SK-N-SH treated with all-trans-retinoic acid at 6 μM for 48 hours (cell line): Measurements from ENCODE around the gene KRTAP5-4.

ENCODE experiments used
- ATAC-seq: fragments of 200-7000 bp; cut with Tn5 transposase; 3 replicates; pipeline ENCODE4 v1.9.1; 2020; ENCODE audit warnings: mild to moderate bottlenecking, moderate library complexity
- BACH2 ChIP-seq: fragments of 250-450 bp; sonication (Bioruptor Pico); IDR thresholded peaks from 2 replicates; pipeline ENCODE4 v1.9.0; 2021; ENCODE audit warnings: mild to moderate bottlenecking, borderline replicate concordance
- CSDC2 ChIP-seq: fragments of 250-450 bp; sonication (Bioruptor Pico); IDR thresholded peaks from 2 replicates; pipeline ENCODE4 v1.5.0; 2020; ENCODE audit warnings: mild to moderate bottlenecking, moderate library complexity
- GLIS3 ChIP-seq: fragments of 250-450 bp; sonication (Bioruptor Pico); IDR thresholded peaks from 2 replicates; pipeline ENCODE4 v1.5.0; 2020; ENCODE audit warnings: mild to moderate bottlenecking, moderate library complexity
- ISL1 ChIP-seq: fragments of 250-450 bp; sonication (Bioruptor Pico); IDR thresholded peaks from 2 replicates; pipeline ENCODE4 v2.1.2; 2022; ENCODE audit warnings: mild to moderate bottlenecking, moderate library complexity
- OSR1 ChIP-seq: fragments of 250-450 bp; sonication (Bioruptor Pico); IDR thresholded peaks from 2 replicates; pipeline ENCODE4 v1.8.0; 2022; ENCODE audit warnings: moderate library complexity, mild to moderate bottlenecking, inconsistent platforms
- PATZ1 ChIP-seq: fragments of 250-450 bp; sonication (Bioruptor Pico); IDR thresholded peaks from 2 replicates; pipeline ENCODE4 v1.8.0; 2020; ENCODE audit warnings: mild to moderate bottlenecking, moderate library complexity, borderline replicate concordance
- POU6F1 ChIP-seq: fragments of 250-450 bp; sonication (Bioruptor Pico); IDR thresholded peaks from 2 replicates; pipeline ENCODE4 v1.8.0; 2021; ENCODE audit warnings: low read depth, mild to moderate bottlenecking, moderate library complexity, borderline replicate concordance
- PPARA ChIP-seq: fragments of 250-450 bp; sonication (Bioruptor Pico); IDR thresholded peaks from 2 replicates; pipeline ENCODE4 v1.5.0; 2020; ENCODE audit warnings: mild to moderate bottlenecking, borderline replicate concordance
- RARB ChIP-seq: fragments of 250-450 bp; sonication (Bioruptor Pico); IDR thresholded peaks from 2 replicates; pipeline ENCODE4 v1.8.0; 2021; ENCODE audit warnings: mild to moderate bottlenecking, moderate library complexity
- SNAI2 ChIP-seq: fragments of 250-450 bp; sonication (Bioruptor Pico); IDR thresholded peaks from 2 replicates; pipeline ENCODE4 v1.5.0; 2020; ENCODE audit warnings: mild to moderate bottlenecking, moderate library complexity
- TCF4 ChIP-seq: fragments of 250-450 bp; sonication (Bioruptor Pico); IDR thresholded peaks from 2 replicates; pipeline ENCODE4 v1.8.0; 2021; ENCODE audit warnings: mild to moderate bottlenecking, moderate library complexity, borderline replicate concordance
- TOX ChIP-seq: fragments of 250-450 bp; sonication (Bioruptor Pico); IDR thresholded peaks from 2 replicates; pipeline ENCODE4 v1.8.0; 2021; ENCODE audit warnings: mild to moderate bottlenecking, moderate library complexity, borderline replicate concordance
- TSHZ2 ChIP-seq: fragments of 250-450 bp; sonication (Bioruptor Pico); IDR thresholded peaks from 2 replicates; pipeline ENCODE4 v1.5.0; 2020; ENCODE audit warnings: mild to moderate bottlenecking, moderate library complexity
- ZFP3 ChIP-seq: fragments of 250-450 bp; sonication (Bioruptor Pico); IDR thresholded peaks from 2 replicates; pipeline ENCODE4 v1.5.0; 2020; ENCODE audit warnings: mild to moderate bottlenecking, moderate library complexity
- ZFP30 ChIP-seq: fragments of 450-650 bp; formaldehyde crosslinking; IDR thresholded peaks from 2 replicates; pipeline ENCODE4 v1.5.0; 2022; ENCODE audit warnings: mild to moderate bottlenecking, moderate library complexity
- ZNF70 ChIP-seq: fragments of 450-650 bp; formaldehyde crosslinking; IDR thresholded peaks from 2 replicates; pipeline ENCODE4 v1.5.0; 2020; ENCODE audit warnings: mild to moderate bottlenecking, moderate library complexity
- ZNF8 ChIP-seq: fragments of 450-650 bp; formaldehyde crosslinking; IDR thresholded peaks from 2 replicates; pipeline ENCODE4 v1.5.0; 2020; ENCODE audit warnings: mild to moderate bottlenecking, moderate library complexity
- TF ChIP-seq, protein P1 (sequence below): fragments of 250-450 bp; sonication (Bioruptor Pico); IDR thresholded peaks from 2 replicates; pipeline ENCODE4 v1.5.1; 2020; ENCODE audit warnings: low read depth, mild to moderate bottlenecking, moderate library complexity

Gene KRTAP5-4

GRCh38 chr11:1622086-1622485 is at the start of gene KRTAP5-4:
TSS of gene KRTAP5-4 (minus strand) at chr11:1622138. CDS start at chr11:1622093, 45 bp downstream.
- no peak for ATAC-seq
- no peak for TF ChIP-seq PPARA (CRISPR knock-in tag)
- TF ChIP-seq TOX (CRISPR knock-in tag): no peak
- no peak for TF ChIP-seq CSDC2 (CRISPR knock-in tag)
- no peak for TF ChIP-seq ZFP30 (CRISPR knock-in tag)
- no peak for TF ChIP-seq ZNF8 (CRISPR knock-in tag)
- no peak for TF ChIP-seq BACH2 (CRISPR knock-in tag)
- TF ChIP-seq, protein P1, sequence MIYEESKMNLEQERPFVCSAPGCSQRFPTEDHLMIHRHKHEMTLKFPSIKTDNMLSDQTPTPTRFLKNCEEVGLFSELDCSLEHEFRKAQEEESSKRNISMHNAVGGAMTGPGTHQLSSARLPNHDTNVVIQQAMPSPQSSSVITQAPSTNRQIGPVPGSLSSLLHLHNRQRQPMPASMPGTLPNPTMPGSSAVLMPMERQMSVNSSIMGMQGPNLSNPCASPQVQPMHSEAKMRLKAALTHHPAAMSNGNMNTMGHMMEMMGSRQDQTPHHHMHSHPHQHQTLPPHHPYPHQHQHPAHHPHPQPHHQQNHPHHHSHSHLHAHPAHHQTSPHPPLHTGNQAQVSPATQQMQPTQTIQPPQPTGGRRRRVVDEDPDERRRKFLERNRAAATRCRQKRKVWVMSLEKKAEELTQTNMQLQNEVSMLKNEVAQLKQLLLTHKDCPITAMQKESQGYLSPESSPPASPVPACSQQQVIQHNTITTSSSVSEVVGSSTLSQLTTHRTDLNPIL (CRISPR knock-in tag): no peak
- TF ChIP-seq GLIS3 (CRISPR knock-in tag): no peak
- no peak for TF ChIP-seq RARB (CRISPR knock-in tag)
- no peak for TF ChIP-seq PATZ1 (CRISPR knock-in tag)
- no peak for TF ChIP-seq TSHZ2
- no peak for TF ChIP-seq ZNF70 (CRISPR knock-in tag)
- no peak for TF ChIP-seq POU6F1 (CRISPR knock-in tag)
- TF ChIP-seq SNAI2 (CRISPR knock-in tag): no peak

DNA sequence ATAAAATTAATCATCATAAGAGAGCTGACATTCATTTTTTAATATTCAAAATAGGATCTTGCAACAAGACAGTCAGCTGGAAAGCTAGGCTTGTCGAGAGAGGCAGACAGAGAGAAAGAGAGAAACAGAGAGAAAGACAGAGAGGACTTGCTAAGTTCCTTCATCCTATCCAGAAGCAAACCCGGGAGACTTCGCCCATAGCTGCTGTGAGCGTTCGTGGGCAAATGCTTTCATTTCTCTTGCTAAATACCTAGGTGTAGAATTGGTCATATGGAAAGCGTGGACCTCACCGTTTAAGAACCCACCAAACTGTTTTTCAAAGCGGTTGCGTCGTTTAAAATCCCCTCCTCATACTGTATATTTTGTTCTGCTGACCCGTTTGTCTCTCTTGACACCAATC is 49.7 kb upstream of the KRTAP5-4 start:
- TF ChIP-seq ISL1 (CRISPR knock-in tag) (no peak), TOX (CRISPR knock-in tag) (no peak), SNAI2 (CRISPR knock-in tag) (no peak), OSR1 (CRISPR knock-in tag) (no peak), POU6F1 (CRISPR knock-in tag) (no peak), ZFP30 (CRISPR knock-in tag) (no peak), TCF4 (no peak), ZFP3 (CRISPR knock-in tag) (no peak), ZNF8 (CRISPR knock-in tag) (no peak), GLIS3 (CRISPR knock-in tag) (no peak), PATZ1 (CRISPR knock-in tag) (no peak), TSHZ2 (no peak), CSDC2 (CRISPR knock-in tag) (no peak)
- TF ChIP-seq, all 23 proteins: peak for 0
- ATAC-seq: no peak
